Mesothelial cell of epicardium (in vitro differentiated cells): ENCODE results near the gene PAX7. TPM values are rescaled to one million over a fixed set of nuclear protein-coding genes. Genes with fewer than 3 reads are reported as not detected.

Source experiments
- DNase-seq, 2 experiments: peaks; one replicate each; pipeline ENCODE4 v3.0.0; 2021; ENCODE audit warnings: low spot score in 2 of 2; ENCODE audit not compliant: unreplicated experiment in 2 of 2
- H3K27ac Mint-ChIP-seq: 2 replicates; pipeline ENCODE4 v1.8.0; 2021; ENCODE audit warnings: mixed read lengths
- H3K27me3 Mint-ChIP-seq: 2 replicates; pipeline ENCODE4 v1.8.0; 2021; ENCODE audit warnings: low read depth, mixed read lengths
- H3K36me3 Mint-ChIP-seq: 2 replicates; pipeline ENCODE4 v1.8.0; 2021; ENCODE audit warnings: mixed read lengths
- H3K4me1 Mint-ChIP-seq: 2 replicates; pipeline ENCODE4 v1.8.0; 2021; ENCODE audit warnings: mixed read lengths
- H3K4me3 Mint-ChIP-seq: 2 replicates; pipeline ENCODE4 v1.8.0; 2021; ENCODE audit warnings: mild to moderate bottlenecking, moderate library complexity, mixed read lengths
- H3K9me3 Mint-ChIP-seq: 2 replicates; pipeline ENCODE4 v1.8.0; 2021; ENCODE audit warnings: mixed read lengths
- total RNA-seq: library from RNA; stranded (reverse); gene quantifications from 3 replicates; pipeline ENCODE4 v1.2.1, GENCODE V29; 2021
- TF ChIP-seq, protein P1 (sequence below): fragments of 200-600 bp; sonication (generic); IDR thresholded peaks from one replicate; pipeline ENCODE4 v1.5.0; 2021; ENCODE audit warnings: antibody characterized with exemption; ENCODE audit not compliant: unreplicated experiment

Gene PAX7
- total RNA-seq, 1 donor from 2014 or later = not detected

DNA sequence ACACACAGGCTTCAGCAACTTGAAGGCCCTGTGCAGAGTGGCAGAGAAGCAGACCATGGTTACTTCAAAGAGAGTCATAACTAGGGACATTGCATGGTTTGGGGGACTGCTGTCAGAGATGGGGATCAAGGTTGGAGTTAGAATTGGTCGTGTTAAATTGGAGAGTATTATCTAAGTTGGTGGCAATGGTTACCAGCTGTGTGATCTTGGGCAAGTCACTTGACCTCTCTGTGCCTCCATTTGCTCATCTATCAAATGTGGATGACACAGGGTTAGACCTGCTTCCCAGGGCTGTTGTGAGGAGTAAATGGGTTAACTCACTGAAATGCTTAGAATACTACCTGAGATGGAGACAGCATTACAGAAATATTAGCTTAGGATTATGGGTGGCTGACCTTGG, 91.1 kb downstream of the PAX7 start:
- H3K36me3 Mint-ChIP-seq = no peaks in the 10 kb centered on the region
- H3K4me1 Mint-ChIP-seq = peaks cover 8% of the 10 kb centered on the region
- H3K4me3 Mint-ChIP-seq = no peak overlapping the region
- no peaks in the 10 kb centered on the region for H3K9me3 Mint-ChIP-seq
- H3K27ac Mint-ChIP-seq = no peak overlapping the region
- TF ChIP-seq, protein P1, sequence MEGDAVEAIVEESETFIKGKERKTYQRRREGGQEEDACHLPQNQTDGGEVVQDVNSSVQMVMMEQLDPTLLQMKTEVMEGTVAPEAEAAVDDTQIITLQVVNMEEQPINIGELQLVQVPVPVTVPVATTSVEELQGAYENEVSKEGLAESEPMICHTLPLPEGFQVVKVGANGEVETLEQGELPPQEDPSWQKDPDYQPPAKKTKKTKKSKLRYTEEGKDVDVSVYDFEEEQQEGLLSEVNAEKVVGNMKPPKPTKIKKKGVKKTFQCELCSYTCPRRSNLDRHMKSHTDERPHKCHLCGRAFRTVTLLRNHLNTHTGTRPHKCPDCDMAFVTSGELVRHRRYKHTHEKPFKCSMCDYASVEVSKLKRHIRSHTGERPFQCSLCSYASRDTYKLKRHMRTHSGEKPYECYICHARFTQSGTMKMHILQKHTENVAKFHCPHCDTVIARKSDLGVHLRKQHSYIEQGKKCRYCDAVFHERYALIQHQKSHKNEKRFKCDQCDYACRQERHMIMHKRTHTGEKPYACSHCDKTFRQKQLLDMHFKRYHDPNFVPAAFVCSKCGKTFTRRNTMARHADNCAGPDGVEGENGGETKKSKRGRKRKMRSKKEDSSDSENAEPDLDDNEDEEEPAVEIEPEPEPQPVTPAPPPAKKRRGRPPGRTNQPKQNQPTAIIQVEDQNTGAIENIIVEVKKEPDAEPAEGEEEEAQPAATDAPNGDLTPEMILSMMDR = no peak
- peaks cover 94% of the 10 kb centered on the region for H3K27me3 Mint-ChIP-seq
- DNase-seq = no peak

DNA sequence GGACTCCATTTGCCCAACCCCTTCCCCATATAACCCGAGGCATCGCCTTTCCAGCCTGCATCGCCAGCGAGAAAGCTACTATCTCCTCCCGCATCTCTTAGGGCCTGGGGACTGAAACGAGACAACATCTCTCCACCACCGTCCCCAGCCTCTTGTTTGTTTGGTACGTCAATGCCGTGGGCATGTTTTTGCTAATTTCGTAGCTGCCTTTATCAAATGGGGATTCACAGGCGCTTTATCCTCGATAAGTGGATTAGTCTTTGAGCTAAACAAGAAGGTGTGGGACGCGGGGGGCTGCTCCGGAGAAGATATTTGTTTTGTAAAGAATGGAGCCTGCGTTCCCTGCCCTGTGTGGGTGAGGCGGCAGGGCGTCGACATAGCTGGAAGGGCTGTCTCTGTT, 91.6 kb downstream of the PAX7 start:
- Mint-ChIP-seq H3K4me3 (no peak overlapping the region), H3K27ac (no peak overlapping the region), H3K9me3 (no peaks in the 10 kb centered on the region), H3K27me3 (peaks cover 97% of the 10 kb centered on the region), H3K36me3 (no peaks in the 10 kb centered on the region), H3K4me1 (peaks cover 6% of the 10 kb centered on the region)
- TF ChIP-seq, protein P1 = no peak
- DNase-seq = no peak

DNA sequence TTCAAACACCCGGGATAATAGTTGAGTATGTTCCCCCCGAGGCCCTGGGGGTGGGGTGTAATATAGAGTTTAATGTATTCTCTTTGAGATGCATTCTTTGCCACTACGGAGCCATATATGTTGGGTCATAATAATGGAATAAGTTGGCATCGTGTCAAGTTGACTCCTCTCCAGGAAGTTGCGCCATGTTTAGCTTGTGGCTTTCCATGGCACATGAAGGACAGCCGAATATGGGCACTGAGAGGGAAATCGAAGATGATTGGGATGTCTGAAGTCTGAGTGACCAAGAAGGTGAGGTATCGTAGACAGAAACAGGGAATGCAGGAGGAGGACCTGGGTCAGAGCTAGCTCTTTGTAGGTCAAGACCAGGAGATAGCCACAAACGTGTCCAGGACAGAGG, 92.6 kb downstream of the PAX7 start:
- Mint-ChIP-seq H3K4me3 (no peak overlapping the region), H3K4me1 (peaks cover 2% of the 10 kb centered on the region), H3K27ac (no peak overlapping the region), H3K36me3 (no peaks in the 10 kb centered on the region), H3K27me3 (peaks cover 97% of the 10 kb centered on the region), H3K9me3 (no peaks in the 10 kb centered on the region)
- TF ChIP-seq, protein P1 = no peak
- DNase-seq = no peak

DNA sequence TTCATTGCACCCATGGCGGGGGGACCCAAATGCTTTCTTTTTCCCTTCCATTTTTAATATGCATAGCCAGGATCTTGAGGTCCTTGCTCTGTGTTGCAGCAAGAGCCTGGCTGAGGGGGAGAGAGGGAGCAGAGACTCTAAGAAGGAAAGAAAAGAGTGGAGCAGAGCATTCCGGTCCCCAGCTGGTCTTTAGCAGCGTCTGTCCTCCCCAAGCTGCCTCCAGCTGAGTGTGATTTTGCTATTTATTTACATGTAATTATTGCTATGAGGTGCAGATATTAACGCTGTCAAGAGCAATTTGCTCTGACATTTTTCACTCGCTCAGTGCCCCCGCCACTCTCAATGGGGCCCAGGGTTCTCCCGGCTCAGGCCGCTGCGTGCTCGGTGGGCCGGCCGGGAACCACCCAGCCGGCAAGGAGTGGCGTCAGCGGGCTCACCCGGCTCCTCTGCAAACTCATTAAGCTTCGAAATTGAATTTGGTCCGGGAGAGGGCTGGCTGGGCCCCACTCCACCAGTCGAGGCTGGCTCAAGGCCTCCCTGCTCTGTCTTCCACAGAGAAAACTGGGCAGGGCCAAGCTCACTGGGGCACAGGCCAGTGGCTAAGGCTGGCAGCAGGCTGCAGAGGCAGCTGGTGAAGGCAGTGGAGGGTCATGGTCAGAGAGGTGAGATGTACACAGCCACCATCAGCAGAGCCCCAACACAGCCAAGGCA, 93.2 kb downstream of the PAX7 start:
- Mint-ChIP-seq H3K36me3 (no peaks in the 10 kb centered on the region), H3K9me3 (no peaks in the 10 kb centered on the region), H3K4me3 (no peak overlapping the region), H3K27me3 (peaks cover 93% of the 10 kb centered on the region), H3K4me1 (peaks cover 2% of the 10 kb centered on the region), H3K27ac (no peak overlapping the region)
- DNase-seq = no peak
- TF ChIP-seq, protein P1 = no peak

DNA sequence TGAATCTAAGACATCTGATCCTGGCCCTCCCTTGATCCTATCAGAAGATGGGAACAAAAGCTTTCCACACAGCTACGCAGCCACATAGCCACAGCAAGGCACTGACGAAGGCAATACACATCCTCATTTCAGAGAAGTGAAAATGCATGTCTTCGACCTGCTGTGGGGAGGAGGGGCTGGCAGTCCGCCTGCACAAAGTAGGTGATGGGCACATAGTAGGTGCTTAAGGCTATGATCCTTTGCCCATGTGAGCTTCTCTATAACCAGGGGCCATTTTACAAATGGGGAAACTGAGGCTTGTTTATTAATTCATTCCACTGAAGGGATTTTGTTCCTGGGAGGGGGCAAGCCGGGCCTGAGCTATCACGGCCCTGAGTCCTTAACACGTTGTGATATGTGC, 94.2 kb downstream of the PAX7 start:
- H3K36me3 Mint-ChIP-seq = no peaks in the 10 kb centered on the region
- peaks cover 88% of the 10 kb centered on the region for H3K27me3 Mint-ChIP-seq
- no peak overlapping the region for H3K4me3 Mint-ChIP-seq
- no peak for DNase-seq
- H3K4me1 Mint-ChIP-seq = peaks cover 2% of the 10 kb centered on the region
- no peaks in the 10 kb centered on the region for H3K9me3 Mint-ChIP-seq
- TF ChIP-seq, protein P1 = no peak
- no peak overlapping the region for H3K27ac Mint-ChIP-seq
